ENCODE measurements around the gene WSCD1.

Gene WSCD1

DNA sequence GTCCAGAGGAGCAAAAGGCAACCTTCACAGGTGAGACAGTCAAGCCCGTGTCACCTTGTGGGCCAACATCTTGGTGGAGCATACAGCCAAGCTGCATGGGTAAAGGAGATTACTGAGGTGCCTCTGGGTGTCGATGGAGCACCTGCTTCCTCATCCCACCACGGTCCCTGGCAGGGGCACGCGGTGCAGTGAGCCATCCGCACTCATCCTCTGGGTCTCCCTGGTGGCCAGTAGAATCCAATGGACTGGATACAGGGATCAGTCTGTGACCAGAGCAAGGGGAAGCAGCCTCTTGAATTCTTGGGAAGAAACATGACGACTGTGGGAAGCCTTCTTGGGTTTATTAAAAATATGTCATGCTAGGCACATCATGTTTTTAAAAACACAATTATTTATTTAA lies 4.8 kb upstream of the WSCD1 start:
- no peaks in the 10 kb centered on the region for H3K4me1 ChIP-seq (ENCODE audit: control insufficient read depth, insufficient read depth, low read length)
- H3K4me3 ChIP-seq (ENCODE audit: low read length), result no peak overlapping the region
- H3K27me3 ChIP-seq (ENCODE audit: control insufficient read depth, insufficient read depth, low read length), result peaks cover 31% of the 10 kb centered on the region
- no peaks in the 10 kb centered on the region for H3K9me3 ChIP-seq (ENCODE audit: control insufficient read depth, low read length)
- H3K9ac ChIP-seq (ENCODE audit: low read length), result no peak overlapping the region
- H3K36me3 ChIP-seq (ENCODE audit: control insufficient read depth, insufficient read depth, low read length), result no peaks in the 10 kb centered on the region

DNA sequence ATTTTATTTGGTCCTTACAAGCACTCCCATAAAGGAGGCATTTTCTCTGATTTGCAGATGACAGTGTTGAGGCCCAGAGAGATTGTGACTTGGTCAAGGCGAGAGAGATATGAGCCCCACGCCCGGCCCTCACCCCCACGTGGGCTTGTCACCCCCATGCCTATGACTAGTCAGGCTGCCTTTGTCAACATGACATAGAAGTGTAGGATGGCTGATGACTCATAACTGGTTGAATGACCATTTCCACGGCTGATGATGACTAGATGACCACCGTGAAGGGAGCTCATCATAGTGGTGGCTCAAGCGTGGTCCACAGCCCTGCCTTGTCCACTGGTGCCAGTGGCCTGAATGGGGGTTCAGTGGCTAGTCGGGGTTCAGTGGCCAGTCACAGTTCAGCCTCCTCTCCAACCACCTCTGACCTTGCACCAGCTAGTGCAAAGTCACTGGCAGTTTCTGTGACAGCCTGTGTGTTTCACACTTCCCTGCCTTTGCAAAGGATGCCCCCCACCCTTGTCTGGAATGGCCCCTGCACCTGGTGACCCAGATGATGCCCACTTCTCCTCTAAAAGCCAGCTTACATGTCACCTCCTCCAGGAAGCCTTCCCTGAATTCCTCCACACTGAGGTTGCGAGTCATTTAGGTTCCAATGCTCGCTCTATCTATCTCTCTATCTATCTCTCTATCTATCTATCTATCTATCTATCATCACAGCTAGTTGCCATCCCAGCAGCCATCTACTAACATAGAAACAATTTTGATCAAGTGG lies 3.8 kb upstream of the WSCD1 start:
- H3K9me3 ChIP-seq (ENCODE audit: control insufficient read depth, low read length), result no peaks in the 10 kb centered on the region
- H3K4me1 ChIP-seq (ENCODE audit: control insufficient read depth, insufficient read depth, low read length), result peaks cover 5% of the 10 kb centered on the region
- H3K36me3 ChIP-seq (ENCODE audit: control insufficient read depth, insufficient read depth, low read length), result no peaks in the 10 kb centered on the region
- H3K4me3 ChIP-seq (ENCODE audit: low read length), result no peak overlapping the region
- peaks cover 35% of the 10 kb centered on the region for H3K27me3 ChIP-seq (ENCODE audit: control insufficient read depth, insufficient read depth, low read length)
- H3K9ac ChIP-seq (ENCODE audit: low read length), result no peak overlapping the region

DNA sequence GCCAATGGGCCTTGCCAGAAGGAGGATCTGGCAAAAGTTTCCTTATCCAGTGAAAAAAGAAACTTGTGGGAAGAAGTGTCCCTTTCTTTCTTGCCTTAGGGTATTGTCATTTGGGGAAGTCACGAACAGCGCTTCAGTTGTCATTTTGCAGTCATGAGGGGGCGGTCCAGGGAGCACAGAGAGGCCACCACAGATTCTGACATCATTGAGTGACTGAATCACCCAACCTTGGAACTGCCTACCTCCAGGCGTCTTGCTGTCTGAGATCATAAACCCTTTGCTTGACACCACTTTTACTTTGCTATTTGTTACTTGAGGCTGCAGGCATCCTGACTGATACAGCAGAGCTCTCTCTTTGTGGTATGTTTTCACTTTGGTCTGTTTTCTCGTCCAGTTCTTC lies 3.1 kb upstream of the WSCD1 start:
- H3K9ac ChIP-seq (ENCODE audit: low read length), result no peak overlapping the region
- no peaks in the 10 kb centered on the region for H3K9me3 ChIP-seq (ENCODE audit: control insufficient read depth, low read length)
- no peak overlapping the region for H3K4me3 ChIP-seq (ENCODE audit: low read length)
- peaks cover 5% of the 10 kb centered on the region for H3K4me1 ChIP-seq (ENCODE audit: control insufficient read depth, insufficient read depth, low read length)
- peaks cover 42% of the 10 kb centered on the region for H3K27me3 ChIP-seq (ENCODE audit: control insufficient read depth, insufficient read depth, low read length)
- H3K36me3 ChIP-seq (ENCODE audit: control insufficient read depth, insufficient read depth, low read length), result no peaks in the 10 kb centered on the region

DNA sequence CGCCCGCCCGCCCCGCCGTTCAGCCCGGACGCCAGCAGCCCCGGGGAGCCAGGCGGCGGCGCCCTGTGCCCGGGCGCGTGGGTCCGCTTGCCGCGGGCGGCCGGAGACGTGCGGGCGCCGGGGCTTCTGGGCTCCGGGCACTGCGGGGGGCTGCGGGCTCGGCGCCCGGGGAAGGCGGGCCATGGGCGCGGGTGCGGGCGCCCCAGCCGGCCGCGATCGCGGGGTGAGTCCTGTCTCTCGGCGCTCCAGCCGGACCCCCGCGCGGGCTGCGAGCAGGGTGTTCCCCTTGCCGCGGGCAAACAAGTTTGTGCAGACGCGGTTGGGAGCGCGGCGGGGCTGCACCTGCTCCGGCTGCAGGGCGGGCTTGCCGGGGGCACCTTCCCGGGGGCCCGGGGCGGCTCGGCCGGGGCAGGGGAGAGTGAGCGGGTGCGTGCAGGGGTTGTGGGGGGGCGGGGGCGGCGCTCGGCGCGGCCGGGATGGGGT lies 292 bp downstream of the WSCD1 start:
- no peaks in the 10 kb centered on the region for H3K36me3 ChIP-seq (ENCODE audit: control insufficient read depth, insufficient read depth, low read length)
- H3K27me3 ChIP-seq (ENCODE audit: control insufficient read depth, insufficient read depth, low read length), result peaks cover 39% of the 10 kb centered on the region
- H3K4me3 ChIP-seq (ENCODE audit: low read length), result no peak overlapping the region
- no peaks in the 10 kb centered on the region for H3K9me3 ChIP-seq (ENCODE audit: control insufficient read depth, low read length)
- peaks cover 5% of the 10 kb centered on the region for H3K4me1 ChIP-seq (ENCODE audit: control insufficient read depth, insufficient read depth, low read length)
- H3K9ac ChIP-seq (ENCODE audit: low read length), result no peak overlapping the region

DNA sequence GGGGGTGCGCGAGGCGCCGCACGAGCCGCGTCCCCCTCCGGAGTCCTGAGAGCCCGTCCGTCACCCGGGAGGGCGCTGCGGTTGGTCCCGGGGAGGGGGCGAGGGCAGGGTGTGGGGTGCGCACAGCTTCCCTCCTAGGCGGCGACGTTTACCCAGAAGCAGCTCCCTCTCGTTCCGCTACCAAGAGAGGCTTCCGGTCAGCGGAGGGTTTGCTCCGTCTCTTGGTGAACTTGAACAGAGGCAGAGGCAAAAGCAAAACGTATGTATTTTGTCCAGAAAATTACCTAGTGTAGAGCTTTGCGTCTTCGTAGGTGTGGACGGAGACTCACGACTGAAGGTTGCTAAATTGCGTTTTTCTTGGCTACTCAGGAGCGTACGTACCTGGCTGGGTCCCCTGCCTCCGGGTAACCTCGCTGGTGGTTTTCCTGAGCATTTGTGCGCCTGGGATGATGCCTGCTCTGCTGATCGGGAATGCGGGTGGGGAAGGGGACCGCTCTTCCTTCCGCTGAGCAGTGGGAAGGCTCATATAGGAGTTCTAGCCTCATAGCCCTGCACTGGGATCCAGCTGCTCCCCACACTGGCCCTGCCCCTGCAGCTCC lies 833 bp downstream of the WSCD1 start:
- Histone ChIP-seq H3K4me1 (ENCODE audit: control insufficient read depth, insufficient read depth, low read length) (peaks cover 5% of the 10 kb centered on the region), H3K9ac (ENCODE audit: low read length) (no peak overlapping the region), H3K27me3 (ENCODE audit: control insufficient read depth, insufficient read depth, low read length) (peaks cover 39% of the 10 kb centered on the region), H3K9me3 (ENCODE audit: control insufficient read depth, low read length) (no peaks in the 10 kb centered on the region), H3K4me3 (ENCODE audit: low read length) (no peak overlapping the region), H3K36me3 (ENCODE audit: control insufficient read depth, insufficient read depth, low read length) (no peaks in the 10 kb centered on the region)

DNA sequence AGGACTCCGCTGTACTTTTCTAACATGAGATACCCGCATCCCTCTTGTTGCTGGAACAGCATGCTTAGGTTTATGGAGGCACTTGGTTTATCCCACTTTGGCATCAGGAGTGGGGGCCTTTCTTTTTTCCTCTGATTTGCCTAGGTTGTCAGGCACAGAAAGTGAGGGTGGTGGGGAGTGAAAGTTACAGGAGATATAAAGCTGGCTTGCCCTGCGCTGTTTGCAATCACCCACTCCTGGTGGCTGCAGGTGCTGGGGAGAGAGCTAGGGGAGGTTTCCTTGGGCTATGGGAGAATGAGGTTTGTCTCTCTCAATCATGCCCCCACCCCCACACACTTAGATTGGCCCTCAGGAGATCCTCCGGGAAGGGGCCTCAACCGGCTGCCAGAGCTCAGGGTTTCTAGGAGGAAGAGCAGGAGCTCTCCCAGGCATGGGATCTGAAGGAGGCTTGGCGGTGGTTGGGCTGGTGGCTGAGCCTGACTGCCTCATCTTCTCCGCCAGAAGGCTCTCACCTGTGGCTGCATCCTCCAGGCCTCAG lies 1.4 kb downstream of the WSCD1 start:
- peaks cover 5% of the 10 kb centered on the region for H3K4me1 ChIP-seq (ENCODE audit: control insufficient read depth, insufficient read depth, low read length)
- peaks cover 39% of the 10 kb centered on the region for H3K27me3 ChIP-seq (ENCODE audit: control insufficient read depth, insufficient read depth, low read length)
- no peak overlapping the region for H3K4me3 ChIP-seq (ENCODE audit: low read length)
- H3K9ac ChIP-seq (ENCODE audit: low read length), result no peak overlapping the region
- no peaks in the 10 kb centered on the region for H3K9me3 ChIP-seq (ENCODE audit: control insufficient read depth, low read length)
- H3K36me3 ChIP-seq (ENCODE audit: control insufficient read depth, insufficient read depth, low read length), result no peaks in the 10 kb centered on the region

- no peak overlapping the region for H3K9ac ChIP-seq (ENCODE audit: low read length)
- no peaks in the 10 kb centered on the region for H3K36me3 ChIP-seq (ENCODE audit: control insufficient read depth, insufficient read depth, low read length)
- no peak overlapping the region for H3K4me3 ChIP-seq (ENCODE audit: low read length)
- no peaks in the 10 kb centered on the region for H3K9me3 ChIP-seq (ENCODE audit: control insufficient read depth, low read length)
- peaks cover 39% of the 10 kb centered on the region for H3K27me3 ChIP-seq (ENCODE audit: control insufficient read depth, insufficient read depth, low read length)
- H3K4me1 ChIP-seq (ENCODE audit: control insufficient read depth, insufficient read depth, low read length), result peaks cover 5% of the 10 kb centered on the region
These were observed 2.0 kb downstream of the WSCD1 start for GRCh38 chr17:6072157-6072556.

DNA sequence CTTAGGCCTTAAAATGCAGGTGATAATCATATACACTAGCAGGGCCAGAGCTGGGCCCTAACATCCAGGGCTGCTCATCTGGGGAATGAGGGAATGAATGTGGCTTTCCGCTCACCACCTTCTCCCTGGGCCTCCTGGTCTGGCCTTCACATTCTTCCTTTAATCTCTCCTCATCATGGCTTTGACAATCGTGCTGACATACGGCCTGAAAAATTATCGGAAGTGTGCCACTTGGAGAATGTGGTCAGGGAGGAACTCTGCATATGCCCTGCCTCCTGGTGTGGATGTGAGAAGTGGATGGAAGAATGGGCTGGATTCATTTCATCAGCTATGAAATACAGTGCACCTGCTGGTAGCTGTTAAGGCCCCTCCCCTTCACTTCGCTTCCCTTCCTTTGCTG lies 2.4 kb downstream of the WSCD1 start:
- Histone ChIP-seq H3K4me1 (ENCODE audit: control insufficient read depth, insufficient read depth, low read length) (peaks cover 5% of the 10 kb centered on the region), H3K27me3 (ENCODE audit: control insufficient read depth, insufficient read depth, low read length) (peaks cover 39% of the 10 kb centered on the region), H3K4me3 (ENCODE audit: low read length) (no peak overlapping the region), H3K36me3 (ENCODE audit: control insufficient read depth, insufficient read depth, low read length) (no peaks in the 10 kb centered on the region), H3K9me3 (ENCODE audit: control insufficient read depth, low read length) (no peaks in the 10 kb centered on the region), H3K9ac (ENCODE audit: low read length) (no peak overlapping the region)

DNA sequence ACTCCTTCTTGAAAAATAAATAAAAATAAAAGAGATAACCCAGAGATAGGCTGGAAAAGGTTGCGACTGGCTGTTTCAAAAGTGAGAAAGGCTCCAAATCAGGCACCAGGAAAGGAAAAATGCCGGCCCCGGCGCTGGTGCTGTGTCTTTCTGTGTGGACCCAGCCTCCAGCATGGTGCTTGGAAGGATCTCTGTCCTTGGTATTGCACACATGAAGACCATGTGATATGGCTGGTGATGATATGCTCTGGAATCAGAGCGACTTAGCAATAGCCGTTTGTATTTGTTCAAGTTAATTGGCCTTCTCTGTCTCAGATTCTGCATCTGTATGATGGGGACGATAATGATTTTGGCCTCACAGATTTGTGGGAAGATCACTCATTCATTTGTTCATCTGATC lies 3.4 kb downstream of the WSCD1 start:
- Histone ChIP-seq H3K9ac (ENCODE audit: low read length) (no peak overlapping the region), H3K36me3 (ENCODE audit: control insufficient read depth, insufficient read depth, low read length) (no peaks in the 10 kb centered on the region), H3K9me3 (ENCODE audit: control insufficient read depth, low read length) (no peaks in the 10 kb centered on the region), H3K4me1 (ENCODE audit: control insufficient read depth, insufficient read depth, low read length) (peaks cover 5% of the 10 kb centered on the region), H3K27me3 (ENCODE audit: control insufficient read depth, insufficient read depth, low read length) (peaks cover 31% of the 10 kb centered on the region), H3K4me3 (ENCODE audit: low read length) (no peak overlapping the region)

DNA sequence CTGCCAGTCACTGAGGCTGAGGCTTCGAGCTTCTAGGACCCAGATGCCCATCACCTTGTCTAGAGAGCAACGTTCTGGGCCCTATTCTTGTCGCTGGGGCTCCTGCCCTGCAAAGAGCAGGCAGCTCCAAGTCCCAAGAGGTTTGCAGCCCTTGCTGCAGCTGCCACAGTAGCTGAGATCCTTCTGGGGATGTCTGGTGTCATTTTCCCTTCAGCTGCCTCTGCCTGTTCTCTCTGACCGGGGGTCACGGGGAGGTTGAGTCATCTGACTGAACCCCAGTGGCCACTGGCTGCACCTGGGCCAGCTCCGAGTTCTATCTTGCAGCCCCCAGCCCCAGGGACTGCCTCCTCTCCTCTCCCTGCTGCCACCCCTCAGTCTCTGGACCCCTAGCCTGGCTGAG lies 4.9 kb downstream of the WSCD1 start:
- Histone ChIP-seq H3K4me1 (ENCODE audit: control insufficient read depth, insufficient read depth, low read length) (peaks cover 5% of the 10 kb centered on the region), H3K36me3 (ENCODE audit: control insufficient read depth, insufficient read depth, low read length) (no peaks in the 10 kb centered on the region), H3K27me3 (ENCODE audit: control insufficient read depth, insufficient read depth, low read length) (peaks cover 17% of the 10 kb centered on the region), H3K9me3 (ENCODE audit: control insufficient read depth, low read length) (no peaks in the 10 kb centered on the region), H3K4me3 (ENCODE audit: low read length) (no peak overlapping the region), H3K9ac (ENCODE audit: low read length) (no peak overlapping the region)

DNA sequence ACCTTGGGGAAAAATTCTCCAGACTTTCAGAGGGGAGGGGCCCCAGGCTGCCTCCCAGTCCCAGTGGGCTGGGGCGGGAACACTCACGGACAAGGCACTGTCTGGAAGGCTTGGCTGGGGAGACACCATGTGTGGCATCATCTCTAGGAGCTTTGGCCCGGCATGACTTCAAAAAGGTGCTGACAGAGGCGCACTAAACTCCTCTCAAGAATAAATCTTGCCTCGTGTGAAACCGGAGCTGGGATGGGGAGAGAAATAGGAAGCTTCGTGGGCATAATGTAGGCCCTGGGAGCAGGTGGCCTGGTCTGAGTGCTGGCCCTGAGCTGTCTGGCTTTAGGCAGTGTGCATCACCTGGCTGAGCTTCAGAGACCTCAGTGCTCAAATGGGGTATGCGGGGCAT lies 5.7 kb downstream of the WSCD1 start:
- no peaks in the 10 kb centered on the region for H3K9me3 ChIP-seq (ENCODE audit: control insufficient read depth, low read length)
- peaks cover 16% of the 10 kb centered on the region for H3K27me3 ChIP-seq (ENCODE audit: control insufficient read depth, insufficient read depth, low read length)
- no peak overlapping the region for H3K9ac ChIP-seq (ENCODE audit: low read length)
- no peak overlapping the region for H3K4me3 ChIP-seq (ENCODE audit: low read length)
- H3K36me3 ChIP-seq (ENCODE audit: control insufficient read depth, insufficient read depth, low read length), result no peaks in the 10 kb centered on the region
- peaks cover 5% of the 10 kb centered on the region for H3K4me1 ChIP-seq (ENCODE audit: control insufficient read depth, insufficient read depth, low read length)

GRCh38 chr17:6077752-6078151 lies 7.6 kb downstream of the WSCD1 start:
- no peaks in the 10 kb centered on the region for H3K36me3 ChIP-seq (ENCODE audit: control insufficient read depth, insufficient read depth, low read length)
- H3K4me1 ChIP-seq (ENCODE audit: control insufficient read depth, insufficient read depth, low read length), result no peaks in the 10 kb centered on the region
- no peak overlapping the region for H3K4me3 ChIP-seq (ENCODE audit: low read length)
- H3K9me3 ChIP-seq (ENCODE audit: control insufficient read depth, low read length), result no peaks in the 10 kb centered on the region
- no peaks in the 10 kb centered on the region for H3K27me3 ChIP-seq (ENCODE audit: control insufficient read depth, insufficient read depth, low read length)
- H3K9ac ChIP-seq (ENCODE audit: low read length), result no peak overlapping the region

Data from mucosa of stomach (tissue), 1 donor.